Stimulated activated CD8-positive, alpha-beta memory T cell treated with anti-CD3 and anti-CD28 coated beads, Interleukin-7, amount 100 ng/mL, for 1 hour (primary cell): ENCODE measurements around the gene LPAR3.

ENCODE experiments used
- DNase-seq, 2 donors: peaks; one replicate each; pipeline ENCODE4 v3.0.0-alpha.2; 2020; ENCODE audit warnings: low read depth in 2 of 2

LPAR3 gene

DNA sequence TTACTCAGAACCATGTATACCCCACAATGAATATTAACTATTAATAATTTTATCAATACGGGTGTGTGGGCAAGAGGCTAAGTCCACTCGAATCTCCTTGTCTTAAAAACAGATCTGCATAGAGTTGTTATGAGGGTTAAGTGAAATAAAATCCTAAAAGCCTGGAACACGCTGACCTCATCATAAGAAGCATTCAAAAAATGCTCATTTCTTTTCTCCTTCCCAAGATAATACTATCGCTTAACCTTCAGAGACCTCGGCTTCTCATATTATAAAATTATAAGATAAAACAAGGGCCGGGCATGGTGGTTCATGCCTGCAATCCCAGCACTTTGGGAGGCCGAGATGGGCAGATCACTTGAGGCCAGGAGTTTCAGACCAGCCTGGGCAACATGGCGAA, 35.1 kb downstream of the LPAR3 start:
- no peak for DNase-seq

DNA sequence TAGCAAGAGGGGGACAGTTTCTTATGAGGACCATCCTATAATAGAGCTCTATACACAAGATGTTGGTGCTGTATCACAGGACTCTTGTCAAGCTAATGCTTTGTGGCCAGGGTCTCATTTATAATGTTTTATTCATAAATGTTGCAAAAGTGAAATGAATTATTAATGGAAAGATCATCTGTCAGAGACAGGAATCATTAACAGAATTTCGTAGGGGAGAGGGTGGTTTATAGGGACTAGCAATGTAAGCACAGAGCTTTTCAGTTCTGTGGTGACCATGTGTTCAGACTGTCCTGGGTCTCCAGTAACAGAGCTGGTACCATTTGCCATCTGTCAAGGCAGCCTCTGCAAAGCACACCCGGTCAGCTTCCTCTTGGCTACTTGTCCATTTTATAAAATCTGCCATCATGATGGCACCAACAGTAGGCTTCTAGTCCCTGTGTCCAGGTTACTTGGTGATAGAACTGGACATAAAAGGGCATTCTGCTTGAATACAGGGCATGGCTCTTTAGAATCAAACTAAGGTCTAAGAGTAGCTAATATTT, 36.2 kb downstream of the LPAR3 start:
- DNase-seq: no peak

GRCh38 chr1:84855691-84856630, 37.0 kb downstream of the LPAR3 start:
- no peak for DNase-seq

DNA sequence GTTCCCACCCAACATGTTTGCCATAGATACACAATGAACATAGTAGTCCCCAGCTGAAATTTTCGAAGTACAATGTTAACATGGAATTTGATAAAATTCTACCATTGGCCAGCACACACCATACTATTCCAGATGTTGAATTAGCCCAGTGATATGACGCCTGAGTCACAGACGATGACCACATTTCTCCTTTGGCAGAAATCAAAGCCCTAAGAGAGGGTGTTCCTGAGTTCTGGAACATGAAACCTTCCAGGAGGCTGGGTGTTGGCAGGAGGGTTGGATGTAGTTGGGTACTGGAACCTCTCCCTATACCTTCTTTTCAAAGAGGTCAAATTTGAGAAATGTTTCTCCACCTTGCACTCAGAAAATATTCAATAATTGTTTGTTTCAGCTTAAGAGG, 37.8 kb downstream of the LPAR3 start:
- no peak for DNase-seq

DNA sequence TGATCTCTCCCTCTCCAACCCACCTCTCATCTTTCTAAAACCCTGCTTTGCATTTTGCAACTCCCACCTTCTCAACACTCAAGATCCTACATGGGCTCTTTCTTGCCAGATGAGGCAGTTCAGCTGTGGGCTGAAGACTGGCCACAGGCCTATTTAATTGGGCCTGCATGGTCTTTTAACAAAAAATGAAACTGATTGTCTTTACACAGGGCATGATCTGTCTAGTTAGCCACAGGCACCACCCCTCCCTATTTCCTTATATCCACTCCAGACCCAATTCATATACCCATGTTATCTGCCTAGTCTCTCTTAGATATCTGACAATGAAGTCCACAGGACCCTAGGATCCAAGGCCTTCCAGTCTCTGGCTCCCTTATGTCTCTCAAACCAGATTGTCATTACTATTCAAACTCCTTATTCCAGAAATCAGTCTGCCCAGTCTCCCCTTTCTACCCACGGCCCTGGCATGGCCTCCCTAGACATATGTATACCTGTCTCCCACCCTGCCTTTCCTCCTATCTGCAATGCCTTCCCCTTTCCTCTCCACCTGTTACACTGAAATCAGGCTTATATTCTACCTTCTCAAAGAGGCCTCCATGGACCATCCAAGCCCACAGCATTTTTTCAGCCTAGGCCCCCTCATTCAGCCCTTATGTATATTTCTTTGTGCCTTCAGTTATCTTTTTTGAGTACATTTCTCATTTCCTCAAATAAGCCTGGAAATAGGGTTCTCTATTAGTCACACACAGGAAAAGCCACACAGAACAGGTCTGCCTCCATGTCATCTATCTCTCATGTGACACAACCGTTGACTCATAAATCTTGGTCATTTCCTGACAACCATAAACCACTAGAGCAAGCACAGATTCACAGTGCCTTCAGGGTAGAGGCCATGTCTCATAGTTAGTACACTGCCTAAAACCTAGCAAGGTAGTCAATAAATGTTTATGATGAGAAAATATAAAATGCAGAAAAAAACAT, 39.0 kb downstream of the LPAR3 start:
- no peak for DNase-seq

- no peak for DNase-seq
These were observed 41.2 kb downstream of the LPAR3 start for GRCh38 chr1:84851839-84852238.

GRCh38 chr1:84849357-84849975, 43.5 kb downstream of the LPAR3 start:
- no peak for DNase-seq

- DNase-seq: no peak
These were observed 45.5 kb downstream of the LPAR3 start for GRCh38 chr1:84847253-84848250.

DNA sequence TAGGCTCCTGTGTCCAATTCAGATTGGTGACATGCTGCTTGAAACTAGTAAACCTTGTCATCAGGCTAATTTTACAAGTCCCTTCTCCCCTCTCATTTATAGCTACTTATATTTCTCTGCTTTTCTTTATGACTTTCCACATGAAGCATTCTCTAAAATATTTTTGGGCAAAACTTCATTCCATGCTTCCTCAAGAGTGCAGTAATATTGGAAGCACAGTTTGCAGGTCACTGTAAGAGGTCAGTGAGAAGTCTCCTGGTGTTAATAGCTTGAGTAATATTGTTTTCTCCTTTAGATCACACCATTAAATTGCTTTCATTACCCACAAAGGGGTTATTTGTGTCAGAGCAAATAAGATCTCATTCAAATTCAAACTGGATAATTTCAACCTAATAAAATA, 46.6 kb downstream of the LPAR3 start:
- DNase-seq: no peak

GRCh38 chr1:84845357-84845756, 47.6 kb downstream of the LPAR3 start:
- DNase-seq: no peak

DNA sequence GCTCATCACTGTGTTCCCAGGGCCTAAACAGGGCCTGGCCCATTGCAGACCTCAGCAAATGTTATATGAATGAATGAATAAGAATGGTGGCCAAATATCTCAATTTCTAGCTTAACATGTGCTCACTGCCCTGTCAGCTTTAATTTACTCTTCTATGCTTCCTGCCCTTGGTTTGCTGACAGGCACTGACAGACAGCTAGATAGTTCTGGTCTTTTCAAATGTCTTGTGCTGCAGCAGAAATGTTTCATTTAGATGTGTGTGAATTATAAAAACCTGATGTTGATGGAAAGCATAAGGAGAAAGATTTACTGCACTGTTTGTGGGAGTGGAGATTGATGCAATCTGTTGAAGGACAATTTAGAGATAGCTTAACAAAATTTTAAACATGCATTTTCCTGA, 48.9 kb downstream of the LPAR3 start:
- DNase-seq: no peak

DNA sequence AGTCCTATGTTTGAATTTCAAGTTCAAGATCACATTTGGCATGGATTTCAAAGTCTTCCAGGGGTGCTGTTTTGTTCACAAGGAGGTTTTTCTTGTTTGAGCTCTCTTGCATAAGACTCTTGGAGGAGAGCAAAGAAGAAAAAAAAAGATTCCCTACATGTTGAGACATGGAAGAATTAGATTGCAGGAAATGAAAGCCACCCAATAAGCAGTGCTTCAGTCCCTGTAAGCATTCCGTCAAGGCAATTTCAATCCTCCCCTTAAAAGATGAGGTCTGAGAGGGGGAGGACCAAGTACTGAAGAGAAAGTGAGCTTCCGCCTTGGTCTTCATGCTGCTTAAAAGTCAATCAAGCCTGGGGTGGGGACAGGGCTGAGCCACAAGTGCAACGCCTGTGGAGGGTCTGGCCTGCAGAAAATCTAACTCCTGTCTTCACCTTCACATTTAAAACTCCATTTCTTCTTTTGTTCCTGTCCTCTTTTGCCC, 50.2 kb downstream of the LPAR3 start:
- no peak for DNase-seq

DNA sequence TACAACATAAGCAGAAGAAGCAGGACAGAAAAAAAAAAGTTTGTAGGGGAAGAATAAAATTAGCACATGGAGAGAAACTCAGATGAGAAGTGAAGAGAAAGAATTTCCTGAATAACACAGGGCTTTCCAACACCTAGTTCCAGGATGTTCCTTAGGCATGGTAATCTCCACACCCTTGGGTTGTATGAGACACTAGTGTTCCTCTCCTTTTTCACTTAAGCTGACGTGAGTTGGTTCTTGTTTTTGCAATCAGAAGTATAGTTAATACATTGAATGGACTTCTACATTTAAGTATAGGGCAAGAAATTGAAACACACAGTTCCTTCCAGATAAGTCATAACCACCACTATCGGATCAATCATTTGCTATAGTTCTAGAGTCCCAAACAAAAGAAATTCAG, 51.0 kb downstream of the LPAR3 start:
- DNase-seq: no peak

- no peak for DNase-seq
These were observed 52.7 kb downstream of the LPAR3 start for GRCh38 chr1:84840346-84840745.

GRCh38 chr1:84839544-84839943, 53.5 kb downstream of the LPAR3 start:
- no peak for DNase-seq

DNA sequence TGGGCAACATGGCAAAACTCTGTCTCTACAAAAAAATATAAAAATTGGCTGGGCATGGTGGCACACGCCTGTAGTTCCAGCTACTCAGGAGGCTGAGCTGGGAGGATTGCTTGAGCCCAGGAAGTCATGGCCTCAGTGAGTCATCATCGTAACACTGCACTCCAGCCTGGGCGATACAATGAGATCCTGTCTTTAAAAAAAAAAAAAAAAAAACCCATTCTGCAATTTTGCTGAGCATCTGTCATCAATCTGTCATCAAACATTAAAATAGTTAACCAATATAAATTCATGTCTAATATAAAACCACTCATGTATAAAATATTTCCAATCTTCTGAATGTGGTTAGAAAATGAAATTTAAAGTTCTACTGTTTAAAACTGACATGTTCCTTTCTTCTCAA, 56.9 kb downstream of the LPAR3 start:
- DNase-seq: no peak

DNA sequence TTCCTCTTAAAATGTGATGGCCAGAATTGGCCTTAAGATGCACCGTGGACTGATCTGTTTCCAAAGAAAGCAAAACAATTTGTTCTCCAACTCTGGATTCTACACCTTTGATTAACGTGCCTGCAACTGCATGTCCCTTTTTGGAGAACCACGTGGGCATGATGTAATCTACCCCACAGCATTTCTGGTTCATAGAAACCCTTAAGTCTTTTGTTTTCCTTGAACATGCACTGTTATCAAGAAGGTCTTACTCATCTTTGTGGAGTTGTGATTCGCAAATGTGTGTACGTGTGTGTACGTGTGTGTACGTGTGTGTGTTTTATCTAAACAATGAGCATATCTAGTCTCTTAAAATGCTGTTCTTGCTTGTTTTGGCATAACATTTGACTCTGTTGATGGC, 57.8 kb downstream of the LPAR3 start:
- DNase-seq: no peak

DNA sequence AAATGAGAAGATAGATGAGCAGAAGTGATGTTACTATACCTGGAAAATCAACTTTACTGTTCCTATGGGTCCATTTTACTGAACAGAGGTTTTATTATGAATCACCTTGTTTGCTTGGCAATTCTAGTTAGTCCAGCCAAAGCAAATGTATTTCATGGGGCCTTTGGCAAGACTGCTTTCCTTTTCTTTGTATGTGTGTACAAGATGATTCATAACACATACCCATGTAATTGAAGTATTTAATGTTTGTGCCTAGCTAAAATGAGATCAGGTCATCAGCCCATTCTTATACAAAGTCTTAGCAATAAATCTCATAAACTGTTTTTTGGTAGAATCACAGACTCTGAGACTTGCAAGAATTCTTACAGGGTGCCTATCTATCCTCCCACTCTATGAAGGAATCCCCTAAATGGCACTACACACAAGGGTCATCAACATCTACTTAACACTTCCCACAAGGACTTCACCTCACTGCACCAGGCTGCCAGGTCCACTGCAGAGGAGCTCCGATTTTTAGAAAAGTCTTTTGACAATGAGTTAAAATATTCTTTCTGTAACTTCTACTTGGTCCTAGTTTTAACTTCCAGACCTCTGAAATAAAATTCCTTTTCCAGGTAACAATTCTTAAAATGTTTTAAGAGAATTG, 58.5 kb downstream of the LPAR3 start:
- DNase-seq: no peak

DNA sequence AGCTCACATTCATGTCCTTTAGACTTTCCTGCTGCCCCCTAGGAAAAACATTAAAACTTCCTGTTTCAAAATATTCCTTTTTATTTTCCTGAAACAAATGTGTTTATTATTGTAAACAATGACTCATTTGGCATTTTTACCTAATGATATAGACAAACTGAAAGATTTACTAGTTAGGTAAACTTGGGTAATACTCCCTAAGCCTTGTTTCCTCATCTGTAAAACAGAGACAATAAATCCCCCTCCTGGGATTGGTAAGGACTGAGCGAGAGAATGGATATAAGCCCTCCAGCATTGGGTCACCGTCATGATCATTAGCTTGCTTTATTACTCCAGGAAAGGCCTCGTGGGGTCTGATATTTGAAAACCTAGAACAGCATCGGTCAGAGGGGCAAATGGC, 59.8 kb downstream of the LPAR3 start:
- DNase-seq: no peak

DNA sequence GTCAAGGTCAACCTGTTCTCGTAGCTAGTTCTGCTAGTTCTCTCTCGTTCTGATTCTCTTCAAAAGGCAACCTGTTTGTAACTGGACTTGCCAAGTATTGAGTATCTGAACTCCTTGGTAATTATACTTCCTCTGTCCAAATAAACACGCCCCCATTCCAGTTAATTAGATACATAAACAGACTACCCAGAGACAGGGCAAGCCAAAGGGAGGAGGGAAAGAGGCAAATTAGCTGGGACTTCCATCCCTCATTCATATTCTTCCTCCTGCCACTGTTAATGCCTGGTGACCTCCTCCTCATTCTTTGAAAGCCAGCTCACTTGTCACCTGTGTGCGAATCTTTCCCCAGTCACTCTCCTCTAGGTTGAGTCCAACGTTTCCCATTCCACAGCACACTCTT, 62.9 kb downstream of the LPAR3 start:
- no peak for DNase-seq
